ENCODE data around the gene NUFIP2.
"Not testable (repeated sequence)": the region's sequence is repeated elsewhere in the genome, so short reads cannot be mapped to it uniquely, and the experiment has no call there.

- not testable (repeated sequence) for TF ChIP-seq CTCF (IDR thresholded peaks at IDR 0.05); POLR2AphosphoS5 (IDR thresholded peaks at IDR 0.05; ENCODE audit: low read depth, low read length); REST (IDR thresholded peaks at IDR 0.05; ENCODE audit: insufficient read depth in 1 of 2, low read depth in 2 of 2, low read length in 1 of 2); TCF7L2 (IDR thresholded peaks at IDR 0.05; ENCODE audit: low read depth, low read length)
These were observed 45.1 kb upstream of the NUFIP2 start for GRCh38 chr17:29339016-29339415.

All from Panc1 (cell line).